H9 (cell line): ENCODE data around the gene LRRC26. TPM values are rescaled to one million over a fixed set of nuclear protein-coding genes. Genes with fewer than 3 reads are reported as not detected.

Experiments
- DNase-seq: peaks from one replicate; pipeline ENCODE4 v3.0.0-alpha.2; 2017
- H2AFZ ChIP-seq: one replicate; pipeline ENCODE4 v1.6.1; 2013; ENCODE audit warnings: mild to moderate bottlenecking, low read length, control low read depth, moderate library complexity
- H2AK5ac ChIP-seq: 2 replicates; pipeline ENCODE4 v1.6.1; 2013; ENCODE audit warnings: low read length, control low read depth, mixed read lengths; ENCODE audit not compliant: insufficient read length
- H2BK120ac ChIP-seq: one replicate; pipeline ENCODE4 v1.6.1; 2013; ENCODE audit warnings: low read depth, mild to moderate bottlenecking, low read length, control low read depth, inconsistent platforms; ENCODE audit not compliant: poor library complexity, severe bottlenecking
- H2BK12ac ChIP-seq: 2 replicates; pipeline ENCODE4 v1.6.1; 2013; ENCODE audit warnings: low read length, control low read depth, mixed read lengths, low read depth; ENCODE audit not compliant: insufficient read length
- H2BK15ac ChIP-seq: 2 replicates; pipeline ENCODE4 v1.6.1; 2013; ENCODE audit warnings: low read depth, low read length, control low read depth
- H2BK20ac ChIP-seq: one replicate; pipeline ENCODE4 v1.6.1; 2013; ENCODE audit warnings: low read depth, mild to moderate bottlenecking, low read length, control low read depth, inconsistent platforms; ENCODE audit not compliant: poor library complexity, severe bottlenecking
- H2BK5ac ChIP-seq: 2 replicates; pipeline ENCODE4 v1.6.1; 2013; ENCODE audit warnings: low read length, control low read depth, mixed read lengths; ENCODE audit not compliant: insufficient read length
- H3K14ac ChIP-seq: 2 replicates; pipeline ENCODE4 v1.6.1; 2013; ENCODE audit warnings: low read length, control low read depth; ENCODE audit not compliant: insufficient read depth
- H3K18ac ChIP-seq: 2 replicates; pipeline ENCODE4 v1.6.1; 2013; ENCODE audit warnings: low read depth, mild to moderate bottlenecking, mixed read lengths, low read length, control low read depth; ENCODE audit not compliant: insufficient read length
- H3K23ac ChIP-seq: 2 replicates; pipeline ENCODE4 v1.6.1; 2013; ENCODE audit warnings: low read length, control low read depth, mixed read lengths, low read depth; ENCODE audit not compliant: insufficient read length
- H3K23me2 ChIP-seq: 2 replicates; pipeline ENCODE4 v1.6.1; 2013; ENCODE audit warnings: low read depth, mild to moderate bottlenecking, mixed read lengths, low read length, control low read depth; ENCODE audit not compliant: insufficient read length, poor library complexity, severe bottlenecking
- H3K27ac ChIP-seq: 2 replicates; pipeline ENCODE4 v1.5.1; 2013; ENCODE audit warnings: low read length, control low read depth, mixed read lengths, low read depth; ENCODE audit not compliant: insufficient read length
- H3K27me3 ChIP-seq: 2 replicates; pipeline ENCODE4 v1.6.1; 2013; ENCODE audit warnings: low read length, control low read depth, inconsistent platforms; ENCODE audit not compliant: insufficient read depth
- H3K4ac ChIP-seq: 2 replicates; pipeline ENCODE4 v1.6.1; 2013; ENCODE audit warnings: low read depth, mild to moderate bottlenecking, control low read depth, inconsistent platforms, low read length, moderate library complexity
- H3K4me1 ChIP-seq: 2 replicates; pipeline ENCODE4 v1.6.1; 2013; ENCODE audit warnings: low read length, control low read depth, inconsistent platforms; ENCODE audit not compliant: insufficient read depth
- H3K4me2 ChIP-seq: 2 replicates; pipeline ENCODE4 v1.6.1; 2013; ENCODE audit warnings: low read length, control low read depth, mixed read lengths; ENCODE audit not compliant: insufficient read length, insufficient read depth
- H3K56ac ChIP-seq: 2 replicates; pipeline ENCODE4 v1.6.1; 2013; ENCODE audit warnings: low read depth, mild to moderate bottlenecking, mixed read lengths, low read length, control low read depth; ENCODE audit not compliant: insufficient read length
- H3K79me1 ChIP-seq: 2 replicates; pipeline ENCODE4 v1.6.1; 2013; ENCODE audit warnings: low read depth, mild to moderate bottlenecking, moderate library complexity, low read length, control low read depth, inconsistent platforms; ENCODE audit not compliant: insufficient read depth, poor library complexity, severe bottlenecking
- H3K79me2 ChIP-seq: 2 replicates; pipeline ENCODE4 v1.6.1; 2013; ENCODE audit warnings: low read length, control low read depth, inconsistent platforms; ENCODE audit not compliant: insufficient read depth
- H3K9ac ChIP-seq: 2 replicates; pipeline ENCODE4 v1.6.1; 2013; ENCODE audit warnings: low read length, control low read depth, mixed read lengths; ENCODE audit not compliant: insufficient read length; ENCODE audit errors: extremely low read depth
- H3K9me3 ChIP-seq: one replicate; pipeline ENCODE4 v1.6.1; 2013; ENCODE audit warnings: low read depth, low read length, inconsistent platforms; ENCODE audit not compliant: control insufficient read depth
- H3T11ph ChIP-seq: one replicate; pipeline ENCODE4 v1.6.1; 2013; ENCODE audit warnings: mild to moderate bottlenecking, low read length, control low read depth, inconsistent platforms
- H4K20me1 ChIP-seq: one replicate; pipeline ENCODE4 v1.6.1; 2013; ENCODE audit not compliant: control insufficient read depth, insufficient read length, insufficient read depth
- H4K5ac ChIP-seq: 2 replicates; pipeline ENCODE4 v1.6.1; 2013; ENCODE audit warnings: low read depth, mild to moderate bottlenecking, mixed read lengths, low read length, control low read depth; ENCODE audit not compliant: insufficient read length
- H4K8ac ChIP-seq: replicated peaks from 2 replicates; pipeline ENCODE4 v1.6.1; 2013; ENCODE audit warnings: low read length, control low read depth, mixed read lengths, low read depth; ENCODE audit not compliant: insufficient read length
- H4K91ac ChIP-seq: 2 replicates; pipeline ENCODE4 v1.6.1; 2013; ENCODE audit warnings: low read depth, mild to moderate bottlenecking, moderate library complexity, mixed read lengths, low read length, control low read depth; ENCODE audit not compliant: insufficient read length
- H3K27ac Mint-ChIP-seq, 3 experiments: 2 replicates in 2 of 3; 3 replicates in 1 of 3; pipeline ENCODE4 v1.8.0; 2020 to 2021; ENCODE audit warnings: mixed read lengths in 3 of 3, mild to moderate bottlenecking in 1 of 3, moderate library complexity in 1 of 3
- H3K27me3 Mint-ChIP-seq: 2 replicates; pipeline ENCODE4 v1.8.0; 2021; ENCODE audit warnings: low read depth, mild to moderate bottlenecking, moderate library complexity, mixed read lengths
- H3K36me3 Mint-ChIP-seq, 3 experiments: 2 replicates in 2 of 3; 3 replicates in 1 of 3; pipeline ENCODE4 v1.8.0; 2020 to 2021; ENCODE audit warnings: low read depth in 3 of 3, mixed read lengths in 3 of 3; ENCODE audit not compliant: insufficient read depth in 1 of 3
- H3K4me1 Mint-ChIP-seq, 2 experiments: 2 replicates each; pipeline ENCODE4 v1.8.0; 2020; ENCODE audit warnings: mixed read lengths in 2 of 2
- H3K4me3 Mint-ChIP-seq, 2 experiments: 2 replicates in 1 of 2; 3 replicates in 1 of 2; pipeline ENCODE4 v1.8.0; 2020 to 2021; ENCODE audit warnings: mild to moderate bottlenecking in 2 of 2, mixed read lengths in 2 of 2, moderate library complexity in 1 of 2
- H3K9me3 Mint-ChIP-seq, 2 experiments: 2 replicates in 1 of 2; 3 replicates in 1 of 2; pipeline ENCODE4 v1.8.0; 2020; ENCODE audit warnings: mild to moderate bottlenecking in 2 of 2, mixed read lengths in 2 of 2, moderate library complexity in 1 of 2
- CTCF ChIP-seq: fragments of 200-600 bp; sonication (generic); conservative IDR thresholded peaks from 3 replicates; pipeline ENCODE4 v1.8.0; 2021; ENCODE audit warnings: antibody characterized with exemption, mild to moderate bottlenecking
- WGBS: extraction: QIAGEN DNeasy Blood & Tissue Kit; methylation state at CpG from one replicate; pipeline ENCODE4 v1.1.7; 2013; ENCODE audit warnings: missing lambda C conversion rate, low lambda C conversion rate, mixed read lengths; ENCODE audit not compliant: insufficient read length; ENCODE audit errors: extremely low coverage; 5-methylcytosine and 5-hydroxymethylcytosine counted together
- total RNA-seq: library from RNA; stranded (reverse); gene quantifications from 2 replicates; pipeline ENCODE4 v1.2.1, GENCODE V29; 2021

Gene LRRC26
- total RNA-seq, 1 experiment from 2014 or later, result 0.96 TPM

- peaks cover 16% of the 10 kb centered on the region for H3K23me2 ChIP-seq
- H3K79me1 ChIP-seq, result no peaks in the 10 kb centered on the region
- no peak overlapping the region for H2BK15ac ChIP-seq
- Mint-ChIP-seq H3K27ac (peak overlapping the region in 1 of 3 experiments; percentile 67; a peak in 1 of 7 replicates), H3K27me3 (peaks cover 95% of the 10 kb centered on the region), H3K4me1 (peaks cover 0 to 5% of the 10 kb centered on the region in 2 experiments; a peak in 1 of 4 replicates), H3K36me3 (no peaks in the 10 kb centered on the region), H3K4me3 (peak overlapping the region; percentile 50 to 82; a peak in 3 of 5 replicates), H3K9me3 (no peaks in the 10 kb centered on the region; a peak in 1 of 5 replicates)
- no peak for DNase-seq
- no peak overlapping the region for H3K9ac ChIP-seq
- H2AFZ ChIP-seq, result no peak overlapping the region
- no peaks in the 10 kb centered on the region for H3K79me2 ChIP-seq
- no peaks in the 10 kb centered on the region for H3K9me3 ChIP-seq
- H3K27me3 ChIP-seq, result peaks cover 47% of the 10 kb centered on the region; the same call in 1 of the 2 replicates
- WGBS, result no CpG with 5 or more reads among the region's 22 CpGs
- H4K8ac ChIP-seq, result no peak overlapping the region
- peak overlapping the region; percentile 70 for H3K4me2 ChIP-seq
- H2BK120ac ChIP-seq, result no peak overlapping the region
- H4K5ac ChIP-seq, result no peak overlapping the region
- H3K23ac ChIP-seq, result no peak overlapping the region
- H2AK5ac ChIP-seq, result no peak overlapping the region
- no peak overlapping the region for H3K14ac ChIP-seq
- H3T11ph ChIP-seq, result no peak overlapping the region
- TF ChIP-seq CTCF, result no peak
- H3K56ac ChIP-seq, result no peak overlapping the region
- H3K18ac ChIP-seq, result no peak overlapping the region
- no peak overlapping the region for H4K91ac ChIP-seq
- H2BK12ac ChIP-seq, result no peak overlapping the region
- no peak overlapping the region for H2BK5ac ChIP-seq
- no peaks in the 10 kb centered on the region for H3K4me1 ChIP-seq
- H2BK20ac ChIP-seq, result no peak overlapping the region
- H4K20me1 ChIP-seq, result peaks cover 2% of the 10 kb centered on the region
- H3K4ac ChIP-seq, result no peak overlapping the region
- H3K27ac ChIP-seq, result no peak overlapping the region
Measured at GRCh38 chr9:137163805-137164204, 6.0 kb downstream of the LRRC26 start.
